ENCODE measurements around the gene KCNQ1. TPM values are rescaled to one million over a fixed set of nuclear protein-coding genes. Genes with fewer than 3 reads are reported as not detected.

The KCNQ1 gene
- total and polyA plus RNA-seq, 2 of the 13 experiments (the other 11 are each of a cell fraction or from before 2014, with no cell fraction given): 0.02 to 0.08 TPM

- peak; percentile 89 for TF ChIP-seq ZNF687 (CRISPR knock-in tag; IDR thresholded peaks at IDR 0.05)
- no peak for TF ChIP-seq ZNF780A (CRISPR knock-in tag; IDR thresholded peaks at IDR 0.05)
- TF ChIP-seq, protein P1, sequence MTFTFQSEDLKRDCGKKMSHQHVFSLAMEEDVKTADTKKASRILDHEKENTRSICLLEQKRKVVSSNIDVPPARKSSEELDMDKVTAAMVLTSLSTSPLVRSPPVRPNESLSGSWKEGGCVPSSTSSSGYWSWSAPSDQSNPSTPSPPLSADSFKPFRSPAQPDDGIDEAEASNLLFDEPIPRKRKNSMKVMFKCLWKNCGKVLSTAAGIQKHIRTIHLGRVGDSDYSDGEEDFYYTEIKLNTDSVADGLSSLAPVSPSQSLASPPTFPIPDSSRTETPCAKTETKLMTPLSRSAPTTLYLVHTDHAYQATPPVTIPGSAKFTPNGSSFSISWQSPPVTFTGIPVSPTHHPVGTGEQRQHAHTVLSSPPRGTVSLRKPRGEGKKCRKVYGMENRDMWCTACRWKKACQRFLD (CRISPR knock-in tag; IDR thresholded peaks at IDR 0.05; ENCODE audit: borderline replicate concordance): no peak
- TF ChIP-seq, protein P2, sequence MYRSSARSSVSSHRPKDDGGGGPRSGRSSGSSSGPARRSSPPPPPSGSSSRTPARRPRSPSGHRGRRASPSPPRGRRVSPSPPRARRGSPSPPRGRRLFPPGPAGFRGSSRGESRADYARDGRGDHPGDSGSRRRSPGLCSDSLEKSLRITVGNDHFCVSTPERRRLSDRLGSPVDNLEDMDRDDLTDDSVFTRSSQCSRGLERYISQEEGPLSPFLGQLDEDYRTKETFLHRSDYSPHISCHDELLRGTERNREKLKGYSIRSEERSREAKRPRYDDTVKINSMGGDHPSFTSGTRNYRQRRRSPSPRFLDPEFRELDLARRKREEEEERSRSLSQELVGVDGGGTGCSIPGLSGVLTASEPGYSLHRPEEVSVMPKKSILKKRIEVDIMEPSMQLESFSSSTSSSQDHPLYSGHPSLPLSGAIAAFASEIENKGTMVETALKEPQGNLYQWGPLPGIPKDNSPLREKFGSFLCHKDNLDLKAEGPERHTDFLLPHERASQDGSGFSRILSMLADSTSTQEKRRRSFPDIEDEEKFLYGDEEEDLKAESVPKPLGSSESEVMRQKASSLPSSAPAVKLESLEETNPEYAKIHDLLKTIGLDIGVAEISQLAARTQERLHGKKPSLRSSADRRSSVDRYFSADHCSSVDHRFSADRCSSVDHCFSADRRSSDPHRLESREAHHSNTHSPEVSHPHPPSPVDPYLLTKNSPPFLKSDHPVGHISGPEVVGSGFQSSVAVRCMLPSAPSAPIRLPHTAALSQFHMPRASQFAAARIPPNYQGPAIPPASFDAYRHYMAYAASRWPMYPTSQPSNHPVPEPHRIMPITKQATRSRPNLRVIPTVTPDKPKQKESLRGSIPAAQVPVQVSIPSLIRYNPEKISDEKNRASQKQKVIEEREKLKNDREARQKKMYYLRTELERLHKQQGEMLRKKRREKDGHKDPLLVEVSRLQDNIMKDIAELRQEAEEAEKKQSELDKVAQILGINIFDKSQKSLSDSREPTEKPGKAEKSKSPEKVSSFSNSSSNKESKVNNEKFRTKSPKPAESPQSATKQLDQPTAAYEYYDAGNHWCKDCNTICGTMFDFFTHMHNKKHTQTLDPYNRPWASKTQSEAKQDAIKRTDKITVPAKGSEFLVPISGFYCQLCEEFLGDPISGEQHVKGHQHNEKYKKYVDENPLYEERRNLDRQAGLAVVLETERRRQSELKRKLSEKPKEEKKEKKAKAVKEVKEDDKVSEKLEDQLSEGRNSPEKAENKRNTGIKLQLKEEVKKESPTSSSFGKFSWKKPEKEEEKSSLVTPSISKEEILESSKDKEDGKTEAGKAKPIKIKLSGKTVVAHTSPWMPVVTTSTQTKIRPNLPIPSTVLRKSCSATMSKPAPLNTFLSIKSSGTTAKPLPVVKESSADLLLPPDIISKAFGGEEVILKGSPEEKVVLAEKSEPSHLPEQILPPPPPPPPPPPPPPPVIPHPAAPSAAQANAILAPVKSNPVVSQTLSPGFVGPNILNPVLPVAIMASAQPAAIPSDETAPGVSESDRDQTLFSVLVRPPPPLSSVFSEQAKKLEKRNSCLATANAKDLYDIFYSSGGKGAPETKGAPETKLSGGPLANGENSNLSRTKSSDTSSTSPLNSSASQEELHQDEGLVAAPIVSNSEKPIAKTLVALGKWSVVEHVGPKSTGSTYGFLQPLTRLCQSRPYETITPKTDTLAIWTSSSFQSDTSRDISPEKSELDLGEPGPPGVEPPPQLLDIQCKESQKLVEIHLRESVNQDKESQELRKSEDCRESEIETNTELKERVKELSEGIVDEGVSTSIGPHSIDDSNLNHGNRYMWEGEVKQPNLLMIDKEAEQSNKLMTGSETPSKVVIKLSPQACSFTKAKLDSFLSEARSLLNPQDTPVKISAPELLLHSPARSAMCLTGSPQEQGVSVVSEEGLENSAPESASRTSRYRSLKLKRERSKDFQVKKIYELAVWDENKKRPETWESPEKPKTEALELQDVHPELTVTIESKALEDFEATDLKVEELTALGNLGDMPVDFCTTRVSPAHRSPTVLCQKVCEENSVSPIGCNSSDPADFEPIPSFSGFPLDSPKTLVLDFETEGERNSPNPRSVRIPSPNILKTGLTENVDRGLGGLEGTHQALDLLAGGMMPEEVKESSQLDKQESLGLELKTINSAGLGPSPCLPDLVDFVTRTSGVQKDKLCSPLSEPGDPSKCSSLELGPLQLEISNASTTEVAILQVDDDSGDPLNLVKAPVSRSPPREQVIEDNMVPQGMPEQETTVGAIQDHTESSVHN (CRISPR knock-in tag; IDR thresholded peaks at IDR 0.05): no peak
- no peak for TF ChIP-seq SALL2 (CRISPR knock-in tag; IDR thresholded peaks at IDR 0.05)
- TF ChIP-seq ZNF75D (CRISPR knock-in tag; IDR thresholded peaks at IDR 0.05; ENCODE audit: borderline replicate concordance): no peak
- TF ChIP-seq ATM (IDR thresholded peaks at IDR 0.05; ENCODE audit: borderline replicate concordance): no peak
- TF ChIP-seq ZNF253 (CRISPR knock-in tag; IDR thresholded peaks at IDR 0.05; ENCODE audit: borderline replicate concordance): no peak
- no peak for TF ChIP-seq BRF2 (CRISPR knock-in tag; IDR thresholded peaks at IDR 0.05)
- no peak for TF ChIP-seq ZFYVE20 (CRISPR knock-in tag; IDR thresholded peaks at IDR 0.05; ENCODE audit: borderline replicate concordance, low read depth)
- no peak; the same call in 1 of the 2 replicates for TF ChIP-seq UBTF (CRISPR knock-in tag; IDR thresholded peaks at IDR 0.05)
Measured at GRCh38 chr11:2839395-2839943, 394.7 kb downstream of the KCNQ1 start (continued).

All from HepG2 (cell line).